Left ventricle myocardium inferior (tissue), 1 donor: Measurements from ENCODE around the gene KIAA2012. TPM values are rescaled to one million over a fixed set of nuclear protein-coding genes. Genes with fewer than 3 reads are reported as not detected.

ENCODE experiments used
- DNase-seq: peaks from one replicate; pipeline ENCODE4 v3.0.0-alpha.2; 2020
- H3K27ac ChIP-seq: fragments of 200-600 bp; replicated peaks from 2 replicates; pipeline ENCODE4 v1.8.0; 2021
- H3K27me3 ChIP-seq: fragments of 200-600 bp; 2 replicates; pipeline ENCODE4 v1.8.0; 2021; ENCODE audit warnings: low read depth
- H3K36me3 ChIP-seq: fragments of 200-600 bp; 2 replicates; pipeline ENCODE4 v1.8.0; 2021
- H3K4me1 ChIP-seq: fragments of 200-600 bp; 2 replicates; pipeline ENCODE4 v1.8.0; 2021
- H3K4me3 ChIP-seq: fragments of 200-600 bp; 2 replicates; pipeline ENCODE4 v1.8.0; 2021; ENCODE audit warnings: mild to moderate bottlenecking, moderate library complexity
- H3K9me3 ChIP-seq: fragments of 200-600 bp; replicated peaks from 2 replicates; pipeline ENCODE4 v1.8.0; 2021
- CTCF ChIP-seq: fragments of 200-600 bp; IDR thresholded peaks from 2 replicates; pipeline ENCODE4 v1.8.0; 2021; ENCODE audit warnings: antibody characterized with exemption, mild to moderate bottlenecking, borderline replicate concordance
- intact Hi-C: fragments of 100-400 bp; cut with micrococcal nuclease; formaldehyde crosslinking; loops from one replicate; pipeline ENCODE4 v1.11.0; 2022
- total RNA-seq: library from RNA; stranded (reverse); fragmentation: NEBNext Ultra II Directional; extraction: Animal tissue kit (Norgen Biotek cat#: 25700); gene quantifications from one replicate; pipeline ENCODE4 v1.2.1, GENCODE V29; 2021
- donor health status: DM: no; HTN: yes; CAD: no; lungs with severe emphysema.

Gene KIAA2012
- total RNA-seq, 1 donor from 2014 or later, result not detected

- Histone ChIP-seq H3K9me3 (peaks cover 7% of the 10 kb centered on the region), H3K36me3 (no peaks in the 10 kb centered on the region), H3K4me1 (peaks cover 4% of the 10 kb centered on the region), H3K27me3 (no peaks in the 10 kb centered on the region), H3K4me3 (no peak overlapping the region), H3K27ac (no peak overlapping the region)
- intact Hi-C loops, result no loop called here
- DNase-seq, result no peak
- TF ChIP-seq CTCF, result no peak
Measured at GRCh38 chr2:202084265-202084664, 11.2 kb downstream of the KIAA2012 start.

DNA sequence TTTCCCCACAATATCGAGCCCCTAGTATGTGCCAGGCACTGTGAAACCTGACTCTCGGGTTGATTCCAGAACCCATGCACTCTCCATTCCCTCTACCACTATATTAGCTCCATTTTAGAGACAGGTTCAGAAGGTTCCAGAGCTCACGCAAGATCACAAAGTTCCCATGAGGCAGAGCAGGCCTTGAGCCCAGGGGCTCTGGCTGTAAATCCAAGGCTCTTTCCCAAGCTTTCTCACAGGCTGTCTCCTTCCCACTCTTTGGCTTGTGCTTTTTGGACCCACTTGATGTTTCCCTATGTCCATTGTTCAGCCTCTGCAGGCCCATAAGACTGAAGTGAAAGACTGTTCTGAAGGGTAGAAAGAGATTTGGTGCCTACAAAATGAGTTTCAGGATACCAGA lies 15.7 kb downstream of the KIAA2012 start:
- no peak overlapping the region for H3K4me3 ChIP-seq
- no peaks in the 10 kb centered on the region for H3K27me3 ChIP-seq
- no peaks in the 10 kb centered on the region for H3K9me3 ChIP-seq
- H3K36me3 ChIP-seq, result no peaks in the 10 kb centered on the region
- H3K4me1 ChIP-seq, result peaks cover 19% of the 10 kb centered on the region
- no peak for TF ChIP-seq CTCF
- intact Hi-C loops, result no loop called here
- DNase-seq, result no peak
- no peak overlapping the region for H3K27ac ChIP-seq

DNA sequence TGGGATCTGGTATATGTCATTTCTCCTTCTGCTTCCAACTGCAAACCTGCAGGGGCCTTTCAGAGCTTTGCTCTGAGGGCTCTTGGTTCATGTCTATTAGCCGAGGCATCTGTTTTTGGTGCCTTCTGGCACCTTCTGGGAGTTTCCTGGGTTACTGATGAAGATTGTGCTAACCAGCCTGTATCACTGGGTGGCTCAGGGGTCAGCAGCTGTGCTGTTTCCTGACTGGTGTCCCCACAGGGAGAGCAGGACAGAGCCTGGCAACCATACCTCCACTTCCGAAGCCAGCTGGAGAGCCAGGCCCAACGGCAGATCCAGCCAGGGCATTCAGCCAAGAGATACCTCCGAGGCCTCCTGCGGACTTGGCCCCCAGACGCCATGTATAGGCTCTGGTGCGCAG lies 17.5 kb downstream of the KIAA2012 start:
- Histone ChIP-seq H3K27ac (no peak overlapping the region), H3K9me3 (no peaks in the 10 kb centered on the region), H3K36me3 (no peaks in the 10 kb centered on the region), H3K4me1 (peaks cover 15% of the 10 kb centered on the region), H3K4me3 (no peak overlapping the region), H3K27me3 (no peaks in the 10 kb centered on the region)
- DNase-seq, result peak; percentile 25
- no peak for TF ChIP-seq CTCF
- intact Hi-C loops, result no loop called here

DNA sequence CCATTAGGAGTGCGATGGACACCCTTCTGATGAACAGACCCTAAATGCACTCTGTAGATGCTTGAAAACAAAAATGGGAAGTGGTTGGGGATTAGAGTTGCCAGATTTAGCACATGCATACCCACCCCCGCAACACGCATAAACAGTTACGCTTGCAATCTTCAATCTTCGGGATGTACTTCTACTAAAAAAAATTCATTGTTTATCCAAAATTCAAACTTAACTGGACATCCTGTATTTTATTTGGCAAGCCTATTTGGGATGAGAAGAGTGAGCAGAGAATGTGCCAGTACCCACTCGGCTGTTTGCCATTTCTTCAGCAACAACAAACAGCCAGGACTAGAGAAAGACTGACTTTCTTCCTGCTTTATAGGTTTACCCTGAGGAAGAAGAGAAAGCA lies 18.4 kb downstream of the KIAA2012 start:
- Histone ChIP-seq H3K9me3 (no peaks in the 10 kb centered on the region), H3K27ac (no peak overlapping the region), H3K36me3 (no peaks in the 10 kb centered on the region), H3K4me3 (no peak overlapping the region), H3K4me1 (peaks cover 15% of the 10 kb centered on the region), H3K27me3 (no peaks in the 10 kb centered on the region)
- TF ChIP-seq CTCF, result no peak
- intact Hi-C loops, result no loop called here
- no peak for DNase-seq

GRCh38 chr2:202094426-202094986 lies 21.5 kb downstream of the KIAA2012 start:
- Histone ChIP-seq H3K36me3 (no peaks in the 10 kb centered on the region), H3K27ac (no peak overlapping the region), H3K4me1 (peaks cover 15% of the 10 kb centered on the region), H3K9me3 (no peaks in the 10 kb centered on the region), H3K27me3 (no peaks in the 10 kb centered on the region), H3K4me3 (no peak overlapping the region)
- intact Hi-C loops, result no loop called here
- no peak for TF ChIP-seq CTCF
- no peak for DNase-seq
